SKM-1 treated with dmso at 0.1 percent for 144 hours (cell line): ENCODE measurements around the gene ENOPH1.
A peak's percentile ranks its signal among the peaks of the same experiment; 100 is the strongest.
"Not testable (repeated sequence)": the region's sequence is repeated elsewhere in the genome, so short reads cannot be mapped to it uniquely, and the experiment has no call there.

Experiments
- DNase-seq: peaks from one replicate; lab custom pipeline; 2025; ENCODE audit not compliant: unreplicated experiment; lab: John Stamatoyannopoulos, UW

ENOPH1 gene

DNA sequence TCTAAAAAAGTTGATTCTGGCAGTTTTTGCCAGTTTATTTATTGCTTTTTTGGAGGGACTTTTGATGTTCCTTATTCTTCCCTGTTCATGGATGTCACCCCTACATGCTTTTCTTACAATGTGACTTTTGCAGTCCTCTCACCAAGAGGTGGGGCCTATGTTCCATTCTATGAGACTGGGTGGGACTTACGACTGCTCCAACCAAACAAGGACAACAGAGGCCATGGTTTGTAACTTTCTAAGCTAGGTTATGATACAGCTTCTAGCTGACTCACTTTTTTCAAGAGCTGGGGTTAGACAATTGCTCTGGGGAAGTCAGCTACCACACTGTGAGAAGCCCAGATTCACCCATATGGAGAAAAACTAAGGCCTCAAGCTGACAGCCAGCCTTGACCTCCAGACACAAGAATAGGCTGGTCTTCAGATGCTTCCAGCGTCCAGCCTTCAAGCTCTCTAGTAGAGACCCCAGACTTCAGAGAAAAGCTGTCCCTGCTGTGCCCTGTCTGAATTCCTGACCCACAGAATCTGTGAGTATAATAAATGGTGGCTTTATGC lies 39.5 kb downstream of the ENOPH1 start:
- no peak for DNase-seq

DNA sequence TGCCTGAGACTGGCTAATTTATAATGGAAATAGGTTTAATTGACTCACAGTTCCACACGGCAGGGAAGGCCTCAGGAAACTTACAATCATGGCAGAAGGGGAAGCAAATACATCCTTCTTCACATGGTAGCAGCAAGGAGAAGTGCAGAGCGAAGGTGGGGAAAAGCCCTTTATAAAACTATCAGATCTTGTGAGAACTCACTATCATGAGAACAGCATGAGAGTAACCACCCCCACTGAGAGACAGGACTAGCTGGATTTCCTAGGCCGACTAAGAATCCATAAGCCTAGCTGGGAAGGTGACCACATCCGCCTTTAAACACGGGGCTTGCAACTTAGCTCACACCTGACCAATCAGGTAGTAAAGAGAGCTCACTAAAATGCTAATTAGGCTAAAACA lies 42.7 kb downstream of the ENOPH1 start:
- not testable (repeated sequence) for DNase-seq

DNA sequence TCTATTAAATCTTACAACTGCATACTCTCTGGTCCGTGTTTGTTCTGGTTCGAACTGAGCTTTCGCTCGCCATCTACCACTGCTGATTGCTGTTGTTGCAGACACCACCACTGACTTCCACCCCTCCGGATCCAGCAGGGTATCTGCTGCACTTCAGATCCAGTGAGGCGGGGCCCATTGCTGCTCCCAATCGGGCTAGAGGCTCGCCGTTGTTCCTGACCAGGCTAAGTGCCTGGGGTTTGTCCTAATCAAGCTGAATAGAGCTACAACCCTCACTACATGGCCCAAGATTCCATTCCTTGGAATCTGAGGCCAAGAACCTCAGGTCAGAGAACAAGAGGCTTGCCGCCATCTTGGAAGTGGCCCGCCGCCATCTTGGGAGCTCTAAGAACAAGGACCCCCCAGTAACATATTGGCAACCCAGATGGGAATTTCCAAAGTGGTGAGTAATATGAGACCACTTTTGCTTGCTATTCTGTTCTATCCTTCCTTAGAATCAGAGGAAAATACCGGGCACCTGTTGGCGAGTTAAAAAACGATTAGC lies 43.3 kb downstream of the ENOPH1 start:
- no peak for DNase-seq

DNA sequence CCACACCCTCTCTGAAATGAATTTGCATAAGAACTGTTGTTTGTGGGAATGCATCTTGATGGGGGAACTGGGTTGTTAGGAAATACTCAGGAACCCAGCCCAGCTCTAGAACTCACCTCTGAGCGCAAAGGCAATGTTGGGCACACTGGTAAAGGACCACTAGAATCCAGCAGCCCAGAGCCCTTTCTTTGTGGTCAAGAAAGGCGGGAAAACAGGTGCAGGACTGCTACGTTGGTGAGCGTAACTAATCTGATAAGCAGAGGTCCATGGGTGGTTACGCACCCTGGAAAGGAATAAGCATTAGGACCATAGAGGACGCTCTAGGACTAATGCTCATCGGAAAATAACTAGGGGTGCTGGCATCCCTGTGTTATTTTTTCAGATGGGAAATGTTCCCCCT lies 45.5 kb downstream of the ENOPH1 start:
- not testable (repeated sequence) for DNase-seq

DNA sequence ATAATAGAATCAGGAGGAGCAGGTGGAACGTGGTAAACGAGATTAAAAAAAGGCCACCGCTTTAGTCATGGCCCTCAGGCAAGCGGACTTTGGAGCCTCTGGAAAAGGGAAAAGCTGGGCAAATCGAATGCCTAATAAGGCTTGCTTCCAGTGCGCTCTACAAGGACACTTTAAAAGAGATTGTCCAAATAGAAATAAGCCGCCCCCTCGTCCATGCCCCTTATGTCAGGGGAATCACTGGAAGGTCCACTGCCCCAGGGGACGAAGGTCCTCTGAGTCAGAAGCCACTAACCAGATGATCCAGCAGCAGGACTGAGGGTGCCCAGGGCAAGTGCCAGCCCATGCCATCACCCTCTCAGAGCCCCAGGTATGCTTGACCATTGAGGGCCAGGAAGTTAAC lies 47.1 kb downstream of the ENOPH1 start:
- DNase-seq = not testable (repeated sequence)

DNA sequence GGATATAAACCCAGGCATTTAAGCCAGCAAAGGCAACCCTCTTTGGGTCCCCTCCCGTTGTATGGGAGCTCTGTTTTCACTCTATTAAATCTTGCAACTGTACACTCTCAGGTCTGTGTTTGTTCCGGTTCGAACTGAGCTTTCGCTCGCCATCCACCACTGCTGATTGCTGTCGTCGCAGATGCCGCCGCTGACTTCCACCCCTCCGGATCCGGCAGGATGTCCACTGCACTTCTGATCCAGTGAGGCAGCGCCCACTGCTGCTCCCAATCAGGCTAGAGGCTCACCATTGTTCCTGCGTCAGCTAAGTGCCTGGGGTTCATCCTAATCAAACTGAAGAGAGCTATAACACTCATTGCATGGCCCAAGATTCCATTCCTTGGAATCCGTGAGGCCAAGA lies 49.2 kb downstream of the ENOPH1 start:
- DNase-seq = no peak

DNA sequence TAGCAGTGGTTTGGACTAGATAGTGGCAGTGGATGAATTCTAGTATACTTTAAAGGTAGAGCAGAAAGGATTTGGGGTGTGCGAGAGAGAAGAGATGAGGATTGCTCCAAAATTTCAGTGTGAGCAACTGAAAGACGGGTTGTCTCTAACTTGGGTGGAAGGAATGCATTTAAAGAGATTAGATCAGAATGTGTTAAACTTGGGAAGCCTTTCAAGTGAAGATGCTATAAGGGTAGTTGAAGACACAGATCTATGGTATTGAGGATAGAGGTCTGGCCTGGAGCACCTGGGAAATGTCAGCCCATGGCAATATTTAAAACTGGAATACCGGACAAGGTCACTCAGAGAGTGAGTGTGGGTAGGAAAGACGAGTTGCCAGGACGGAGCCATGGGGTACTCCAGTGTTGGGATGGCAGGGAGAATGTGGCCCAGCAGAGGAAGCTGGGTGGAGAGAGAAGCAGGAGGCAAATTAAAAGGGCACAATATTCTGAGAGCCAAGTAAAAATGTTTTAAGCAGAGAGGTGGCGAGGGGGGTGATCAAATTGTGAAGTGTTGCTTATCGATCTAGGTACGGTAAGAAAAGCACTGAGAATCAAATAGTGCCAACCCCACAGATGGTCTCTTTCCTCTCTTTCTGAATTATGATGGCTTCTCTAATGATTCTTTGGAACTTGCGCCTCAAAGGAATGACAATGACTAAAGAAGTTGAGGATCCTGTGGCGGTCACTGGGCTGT lies 50.5 kb downstream of the ENOPH1 start:
- DNase-seq = no peak

DNA sequence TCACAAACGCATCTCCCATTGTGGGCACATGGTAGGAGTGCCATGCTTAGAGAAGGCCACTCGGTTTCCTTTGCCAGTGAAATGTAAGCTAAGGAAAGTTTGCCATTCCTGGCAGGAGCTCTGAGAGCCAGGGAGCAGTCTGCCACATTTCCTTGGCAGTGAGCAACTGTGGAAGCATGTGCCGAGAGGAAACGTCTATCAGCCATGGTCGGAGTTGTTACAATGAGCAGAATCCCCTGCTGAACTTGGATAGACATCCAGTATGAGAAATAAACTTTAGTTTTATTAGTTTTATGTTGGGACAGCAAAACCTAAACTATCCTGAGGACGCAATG lies 51.1 kb downstream of the ENOPH1 start:
- DNase-seq = no peak

DNA sequence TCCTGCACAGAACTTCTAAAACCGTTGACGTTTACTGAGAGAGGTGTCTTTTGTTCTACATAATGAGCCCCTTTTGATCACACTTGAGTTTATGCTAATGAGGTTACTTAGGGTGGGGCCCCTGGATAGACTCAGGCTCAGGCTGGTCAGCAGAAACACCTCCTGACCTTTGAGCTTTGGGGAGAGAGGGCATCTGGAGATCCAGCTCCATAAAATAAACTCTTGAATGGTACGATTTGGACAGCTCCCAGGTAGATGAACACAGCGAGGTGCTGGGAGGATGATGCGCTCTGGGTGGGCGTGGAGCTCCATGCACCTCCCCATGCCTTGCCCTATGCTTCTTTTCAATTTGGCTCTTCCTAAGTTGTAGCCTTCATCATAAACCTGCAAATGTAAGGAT lies 52.0 kb downstream of the ENOPH1 start:
- no peak for DNase-seq

DNA sequence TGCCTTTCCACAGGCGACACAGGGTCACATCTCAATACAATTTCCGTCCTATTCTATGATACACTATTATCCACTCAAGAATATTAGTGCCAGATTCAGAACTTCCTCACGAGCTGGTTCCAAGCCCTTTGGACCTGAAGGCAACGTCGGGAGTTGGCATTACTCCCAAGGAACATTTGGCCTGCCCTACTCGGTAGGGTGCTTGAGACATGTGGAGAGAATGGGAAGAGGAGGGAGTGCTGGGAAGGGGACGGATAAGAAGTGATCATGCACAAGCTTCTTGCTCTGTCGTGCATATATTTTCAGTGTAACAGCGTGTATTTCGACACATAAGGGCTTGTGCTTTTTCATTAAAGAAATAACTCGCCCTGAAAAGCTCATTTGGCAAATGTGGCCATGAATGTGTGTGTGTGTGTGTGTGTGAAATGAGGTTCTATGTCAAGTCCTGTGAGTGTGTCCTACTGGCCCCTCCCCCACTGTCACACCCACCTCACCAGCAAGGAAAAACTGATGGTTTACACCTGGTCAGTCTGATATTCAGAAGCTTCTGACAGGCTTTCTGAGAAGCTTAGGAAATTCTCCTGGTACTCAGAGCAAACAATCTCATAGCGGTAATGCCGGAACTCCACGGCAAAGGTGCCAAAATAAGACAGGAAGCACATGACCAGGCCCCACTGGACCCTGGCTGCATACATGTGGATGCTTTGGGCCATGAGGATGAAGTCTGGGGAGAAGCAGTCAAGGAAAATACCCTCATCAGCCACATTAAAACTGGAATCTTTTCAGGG lies 54.8 kb downstream of the ENOPH1 start:
- no peak for DNase-seq

DNA sequence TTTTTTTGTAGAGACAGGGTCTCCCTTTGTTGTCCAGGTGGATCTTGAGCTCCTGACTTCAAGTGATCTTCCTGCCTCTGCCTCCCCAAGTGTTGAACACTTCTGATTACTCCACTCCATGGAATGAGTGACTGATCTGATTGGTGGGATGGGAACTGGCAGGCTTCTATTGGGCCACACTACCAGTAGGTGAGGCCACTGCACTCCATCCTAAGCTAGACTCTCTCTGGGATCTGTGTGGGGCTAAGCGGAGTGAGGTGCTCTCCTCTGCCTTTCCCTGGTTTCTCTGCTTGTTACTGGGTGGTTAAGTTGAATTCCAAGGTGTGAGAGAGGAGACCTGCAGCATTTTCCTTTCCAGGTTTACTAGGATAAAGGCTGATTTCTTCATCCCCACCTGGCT lies 58.7 kb downstream of the ENOPH1 start:
- DNase-seq = no peak

DNA sequence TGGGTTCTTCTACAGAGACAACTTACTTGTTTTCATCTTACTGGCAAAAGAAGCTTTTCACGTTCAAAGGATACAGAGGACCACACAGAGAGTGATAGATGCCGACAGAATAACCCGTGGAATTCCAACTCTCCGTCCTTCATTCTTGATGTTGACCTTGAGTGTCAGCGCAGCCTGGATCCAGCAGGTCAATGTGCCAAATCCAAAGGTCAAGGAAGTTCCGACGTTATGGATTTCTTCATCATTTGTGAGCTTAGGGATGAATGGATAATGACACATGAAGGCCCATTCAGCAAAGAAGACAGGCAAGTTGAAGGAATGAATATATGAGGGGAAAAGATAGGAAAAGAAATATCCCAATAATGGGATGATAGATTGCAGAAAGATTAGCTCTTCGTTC lies 59.6 kb downstream of the ENOPH1 start:
- DNase-seq = no peak

DNA sequence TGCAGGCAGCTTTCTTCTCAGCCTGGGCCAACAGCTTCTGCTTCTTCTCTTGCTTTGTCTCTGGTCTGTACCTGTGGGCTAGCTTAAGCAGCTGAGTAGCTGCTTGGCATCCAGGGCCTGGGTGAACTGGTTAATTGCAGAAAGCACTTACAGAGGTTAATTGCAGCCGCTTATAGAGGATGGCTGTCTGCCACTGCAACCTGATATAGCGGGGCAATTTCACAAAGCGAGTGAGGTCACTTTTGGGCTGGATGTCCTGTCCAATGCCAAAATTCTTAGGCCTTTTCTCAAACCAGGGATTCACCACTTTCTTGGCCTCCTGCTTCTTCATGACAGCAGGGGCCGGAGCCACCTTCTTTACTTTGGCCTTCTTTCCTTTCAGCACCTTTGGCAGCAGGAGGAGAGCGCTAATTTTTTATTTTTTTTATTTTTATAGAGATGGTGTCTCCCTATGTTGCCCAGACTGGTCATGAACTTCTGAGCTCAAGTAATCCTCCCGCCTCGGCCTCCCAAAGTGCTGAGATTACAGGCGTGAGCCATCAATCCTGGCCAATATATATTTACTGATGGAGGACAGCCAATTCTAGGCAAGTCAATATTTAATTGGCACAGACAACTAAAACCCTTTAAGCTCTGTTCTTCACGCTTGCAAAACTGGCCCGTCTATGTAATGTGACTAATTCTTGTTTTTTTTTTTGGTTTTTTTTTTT lies 61.0 kb downstream of the ENOPH1 start:
- DNase-seq = no peak

DNA sequence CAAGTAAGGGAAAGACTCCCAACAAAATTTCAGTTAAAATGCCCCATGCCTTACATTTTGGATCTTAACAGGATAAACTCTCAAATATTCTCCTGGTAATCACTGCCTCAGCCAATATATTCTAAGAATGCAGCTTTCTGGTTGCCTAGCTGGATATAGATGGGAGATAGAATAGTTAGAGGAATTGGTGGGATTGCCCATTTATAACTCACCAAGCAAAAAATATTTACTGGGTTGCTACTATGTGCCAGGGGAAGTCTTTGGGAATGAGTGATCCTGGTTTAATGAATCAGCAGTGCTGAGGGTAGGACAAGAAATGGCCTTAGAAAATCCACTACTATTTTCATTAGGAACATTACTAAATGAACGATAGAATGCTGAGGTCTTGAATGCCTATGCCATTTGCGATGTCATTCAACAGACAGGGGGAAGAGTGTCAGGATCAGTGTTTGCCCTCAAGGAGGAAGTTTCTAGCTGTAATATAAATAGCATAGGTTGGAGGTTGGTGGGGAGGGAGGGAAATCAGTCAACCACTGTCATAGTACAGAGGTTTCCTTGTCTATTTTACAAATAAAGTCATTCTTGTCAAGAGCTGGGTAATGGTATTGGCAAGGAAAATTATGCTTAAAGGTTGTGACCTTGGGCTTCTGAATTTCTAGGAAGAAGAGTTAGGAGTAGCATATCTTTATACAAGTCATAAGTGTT lies 63.5 kb downstream of the ENOPH1 start:
- peak; percentile 46 for DNase-seq

DNA sequence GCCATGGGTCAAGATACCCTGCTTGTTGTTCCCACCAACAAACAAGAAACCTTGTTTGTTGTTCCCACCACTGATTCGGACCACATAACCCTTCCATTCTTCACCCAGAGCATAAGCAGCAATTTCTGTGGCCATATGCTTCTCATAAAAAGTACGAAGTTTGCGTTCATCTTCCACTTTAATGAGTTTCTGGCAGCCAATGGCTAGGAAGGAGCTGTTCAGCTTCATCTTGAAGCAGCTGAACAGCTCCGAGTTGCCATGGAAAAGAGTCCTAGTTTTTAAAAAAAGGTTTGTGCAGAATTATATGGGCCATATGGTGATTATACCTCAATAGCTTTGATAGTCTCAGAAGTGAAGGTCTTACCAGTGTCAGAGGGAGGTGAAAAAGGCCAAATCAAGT lies 65.3 kb downstream of the ENOPH1 start:
- DNase-seq = no peak

DNA sequence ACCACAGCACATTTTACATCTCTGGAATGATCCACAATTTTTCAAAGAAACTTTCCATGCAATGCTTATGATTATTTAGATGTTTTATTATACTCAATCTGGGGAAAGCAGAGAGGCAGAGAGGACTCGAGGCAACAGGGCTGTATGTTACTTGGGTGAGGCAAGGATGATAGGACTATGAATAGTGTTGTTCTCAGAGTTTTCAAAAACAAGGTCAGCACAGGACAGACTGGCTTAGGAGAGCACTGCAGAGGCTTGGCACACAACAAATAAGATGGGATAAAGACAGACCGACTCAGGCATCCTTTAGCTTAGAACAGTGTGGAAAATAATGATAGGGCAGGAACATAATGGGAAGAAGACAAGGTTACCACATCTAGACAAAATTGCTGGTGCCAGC lies 66.0 kb downstream of the ENOPH1 start:
- DNase-seq = no peak

DNA sequence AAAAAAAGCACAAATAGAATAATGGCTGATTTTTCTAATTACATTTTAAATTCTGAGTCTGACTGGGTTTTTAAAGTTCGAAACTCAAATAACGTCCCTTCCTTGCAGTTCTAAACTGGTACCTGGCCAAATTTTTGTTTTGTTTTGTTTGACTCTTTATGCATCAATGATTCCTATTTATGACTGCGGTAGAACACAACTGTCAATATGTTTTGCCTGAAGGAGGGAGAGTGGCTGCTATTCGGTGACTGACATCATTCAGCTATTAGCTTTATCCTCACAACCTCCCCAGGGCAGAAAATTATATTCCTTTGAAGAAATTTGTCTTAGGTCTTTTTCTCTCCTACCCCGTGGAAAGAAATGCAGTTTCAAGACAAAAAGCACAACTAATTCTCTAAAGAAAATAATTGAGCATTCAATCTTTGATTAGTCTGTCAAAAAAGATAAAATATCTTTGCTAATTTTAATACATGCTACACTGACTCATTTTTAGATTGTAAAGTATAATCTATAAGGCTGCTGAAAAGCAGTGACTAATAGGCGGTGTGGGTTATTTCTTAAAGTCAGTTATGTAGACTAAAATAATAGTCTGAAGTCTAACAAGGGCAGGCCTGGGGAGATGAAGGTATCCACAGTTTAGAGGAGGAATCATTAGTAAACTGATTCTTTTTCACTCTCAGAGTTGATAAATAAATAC lies 69.5 kb downstream of the ENOPH1 start:
- DNase-seq = no peak

DNA sequence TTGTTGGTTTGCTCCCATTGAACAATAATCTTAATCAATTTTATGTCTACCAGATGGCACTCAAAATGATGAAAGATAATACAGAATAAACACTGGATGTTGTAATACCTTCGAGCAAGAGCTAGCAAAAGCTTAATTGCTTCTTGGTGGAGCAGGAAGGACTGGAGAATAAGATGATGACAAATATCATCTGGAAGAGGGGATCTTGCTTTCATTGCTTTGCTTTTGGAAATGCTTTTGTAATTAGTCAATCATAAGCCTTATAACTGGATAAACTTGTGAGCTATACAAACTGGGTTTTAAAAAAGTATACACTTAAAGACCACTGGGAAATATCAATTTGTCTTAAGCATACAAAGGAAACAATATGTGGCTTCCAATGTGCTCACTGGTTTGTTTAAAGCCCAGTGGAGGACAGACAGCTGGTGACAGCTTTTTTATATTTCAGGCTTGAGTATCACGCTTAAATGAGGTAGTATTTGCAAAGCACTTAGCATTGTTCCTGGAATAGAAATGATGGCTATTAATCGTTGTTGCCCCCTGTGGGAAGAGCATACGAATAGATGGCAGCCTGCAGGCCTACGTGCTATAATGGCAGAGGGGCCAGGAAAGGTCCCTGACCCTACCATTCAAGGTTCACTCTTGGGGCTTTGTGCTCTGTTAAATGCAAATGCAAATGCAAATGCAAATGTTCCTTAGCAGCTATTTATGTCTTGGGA lies 70.2 kb downstream of the ENOPH1 start:
- no peak for DNase-seq

DNA sequence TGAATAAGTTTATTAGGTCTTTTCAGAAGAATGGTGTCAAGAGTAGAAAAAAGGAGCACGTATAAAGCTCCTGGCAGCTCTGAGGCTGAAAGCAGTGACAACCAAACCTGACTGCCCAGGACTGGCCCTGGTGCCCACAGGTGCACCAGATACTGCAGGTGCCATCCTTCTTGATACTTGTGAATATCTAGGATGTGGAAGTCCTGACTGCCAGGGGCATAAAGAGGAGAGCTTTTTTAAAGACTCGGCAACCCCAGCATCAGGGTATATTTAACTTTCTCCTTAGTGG lies 70.7 kb downstream of the ENOPH1 start:
- DNase-seq = no peak

DNA sequence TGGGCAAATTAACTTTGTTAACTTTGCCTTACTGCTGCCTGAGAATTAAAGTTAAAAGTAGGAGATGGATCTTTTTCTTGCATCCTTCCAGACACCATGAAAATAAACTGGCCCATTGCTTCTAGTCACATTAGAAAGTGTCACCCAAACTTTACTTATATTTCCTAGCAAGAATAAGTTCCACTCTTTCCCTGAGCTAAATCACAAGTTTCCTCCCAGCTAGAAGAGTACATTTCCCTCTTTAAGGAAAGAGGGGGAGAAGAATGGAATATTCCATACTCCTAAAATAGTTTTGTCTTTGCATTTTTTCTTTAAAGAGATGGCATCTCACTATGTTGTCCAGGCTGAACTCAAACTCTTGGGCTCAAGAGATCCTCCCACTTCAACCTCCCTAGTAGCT lies 77.6 kb downstream of the ENOPH1 start:
- no peak for DNase-seq
